Left colon (tissue), 2 donors: Measurements from ENCODE around the gene GPC5. TPM values are rescaled to one million over a fixed set of nuclear protein-coding genes. Genes with fewer than 3 reads are reported as not detected.
"Not testable (repeated sequence)": the region's sequence is repeated elsewhere in the genome, so short reads cannot be mapped to it uniquely, and the experiment has no call there.

Experiments
- ATAC-seq: fragments of 200-7000 bp; cut with Tn5 transposase; one replicate; pipeline ENCODE4 v1.9.1; 2020; ENCODE audit warnings: mild to moderate bottlenecking, moderate library complexity
- DNase-seq, 2 donors: peaks; one replicate each; pipeline ENCODE4 v3.0.0-alpha.2; 2020
- intact Hi-C, 2 donors: fragments of 100-400 bp; cut with DNase I in 1 of 2; cut with micrococcal nuclease in 1 of 2; formaldehyde crosslinking; loops; one replicate each; pipeline versions ENCODE4 v1.11.2 to v1.14.0; 2022; cut with DNase I, micrococcal nuclease
- total RNA-seq, 2 donors: library from RNA; stranded (reverse); fragmentation: NEBNext Ultra II Directional; extraction: Animal tissue kit (Norgen Biotek cat#: 25700); gene quantifications; one replicate each; pipeline ENCODE4 v1.2.1, GENCODE V29; 2021
- donor health status: DM: no; HTN: no; CAD: no.
- donor health status: DM: yes; HTN: yes; CAD: no.

The GPC5 gene
- total RNA-seq, 2 donors from 2014 or later: 0.22 to 0.24 TPM

GRCh38 chr13:91417660-91418325, 19.4 kb downstream of the GPC5 start:
- no peak for DNase-seq
- peak; percentile 74 for ATAC-seq
- intact Hi-C loops: no loop called here

- ATAC-seq: no peak
- intact Hi-C loops: no loop called here
These were observed 28.5 kb downstream of the GPC5 start for GRCh38 chr13:91426913-91427312.

GRCh38 chr13:91438674-91439073, 40.3 kb downstream of the GPC5 start:
- ATAC-seq, intact Hi-C loops, DNase-seq: not testable (repeated sequence)

More at GRCh38 chr13:91426913-91427312, 28.5 kb downstream of the GPC5 start:
- DNase-seq: no peak

GRCh38 chr13:91450913-91451312, 52.5 kb downstream of the GPC5 start:
- no peak for DNase-seq
- no peak for ATAC-seq
- intact Hi-C loops: no loop called here

- intact Hi-C loops: no loop called here
- DNase-seq: no peak
- no peak for ATAC-seq
These were observed 56.2 kb downstream of the GPC5 start for GRCh38 chr13:91454666-91455065.

GRCh38 chr13:91456837-91457236, 58.4 kb downstream of the GPC5 start:
- ATAC-seq: no peak
- no peak for DNase-seq
- intact Hi-C loops: no loop called here

GRCh38 chr13:91459485-91459884, 61.1 kb downstream of the GPC5 start:
- intact Hi-C loops: no loop called here
- no peak for DNase-seq
- ATAC-seq: no peak

- ATAC-seq (no peak), DNase-seq (no peak)
- intact Hi-C loops: no loop called here
These were observed 65.9 kb downstream of the GPC5 start for GRCh38 chr13:91464336-91464735.

- ATAC-seq (no peak), DNase-seq (no peak)
- intact Hi-C loops: no loop called here
These were observed 68.8 kb downstream of the GPC5 start for GRCh38 chr13:91467236-91467635.

- DNase-seq (no peak), ATAC-seq (no peak)
- intact Hi-C loops: no loop called here
These were observed 69.9 kb downstream of the GPC5 start for GRCh38 chr13:91468301-91468700.

GRCh38 chr13:91470084-91470621, 71.7 kb downstream of the GPC5 start:
- intact Hi-C loops: no loop called here
- DNase-seq: no peak
- no peak for ATAC-seq

GRCh38 chr13:91470681-91471080, 72.3 kb downstream of the GPC5 start:
- DNase-seq: no peak
- intact Hi-C loops: no loop called here
- no peak for ATAC-seq

GRCh38 chr13:91482427-91482826, 84.0 kb downstream of the GPC5 start:
- intact Hi-C loops: no loop called here
- DNase-seq (no peak), ATAC-seq (no peak)

GRCh38 chr13:91491980-91492379, 93.6 kb downstream of the GPC5 start:
- ATAC-seq (no peak), DNase-seq (no peak)
- intact Hi-C loops: no loop called here

- DNase-seq (no peak), ATAC-seq (no peak)
- intact Hi-C loops: no loop called here
These were observed 95.0 kb downstream of the GPC5 start for GRCh38 chr13:91493442-91493841.

GRCh38 chr13:91498298-91498697, 99.9 kb downstream of the GPC5 start:
- intact Hi-C loops: no loop called here

GRCh38 chr13:91504216-91504615, 105.8 kb downstream of the GPC5 start:
- ATAC-seq (no peak), DNase-seq (no peak)
- intact Hi-C loops: no loop called here

More at GRCh38 chr13:91498298-91498697, 99.9 kb downstream of the GPC5 start:
- DNase-seq: no peak
- ATAC-seq: peak; percentile 77

GRCh38 chr13:91506759-91507158, 108.3 kb downstream of the GPC5 start:
- ATAC-seq (no peak), DNase-seq (no peak)
- intact Hi-C loops: no loop called here

GRCh38 chr13:91510058-91510457, 111.6 kb downstream of the GPC5 start:
- ATAC-seq: no peak

GRCh38 chr13:91513790-91514189, 115.4 kb downstream of the GPC5 start:
- no peak for DNase-seq
- intact Hi-C loops: no loop called here
- ATAC-seq: no peak

More at GRCh38 chr13:91510058-91510457, 111.6 kb downstream of the GPC5 start:
- no peak for DNase-seq
- intact Hi-C loops: no loop called here

GRCh38 chr13:91516799-91517198, 118.4 kb downstream of the GPC5 start:
- intact Hi-C loops: no loop called here
- DNase-seq (no peak), ATAC-seq (no peak)
